ENCODE results near the gene BNC2.

The BNC2 gene

GRCh38 chr9:16659096-16659495, 211.4 kb downstream of the BNC2 start:
- no peaks in the 10 kb centered on the region for H3K9me3 Mint-ChIP-seq
- no peaks in the 10 kb centered on the region for H3K27me3 Mint-ChIP-seq (ENCODE audit: low read depth)
- H3K36me3 Mint-ChIP-seq (ENCODE audit: low read depth): peaks cover 9% of the 10 kb centered on the region
- TF ChIP-seq, protein P1, sequence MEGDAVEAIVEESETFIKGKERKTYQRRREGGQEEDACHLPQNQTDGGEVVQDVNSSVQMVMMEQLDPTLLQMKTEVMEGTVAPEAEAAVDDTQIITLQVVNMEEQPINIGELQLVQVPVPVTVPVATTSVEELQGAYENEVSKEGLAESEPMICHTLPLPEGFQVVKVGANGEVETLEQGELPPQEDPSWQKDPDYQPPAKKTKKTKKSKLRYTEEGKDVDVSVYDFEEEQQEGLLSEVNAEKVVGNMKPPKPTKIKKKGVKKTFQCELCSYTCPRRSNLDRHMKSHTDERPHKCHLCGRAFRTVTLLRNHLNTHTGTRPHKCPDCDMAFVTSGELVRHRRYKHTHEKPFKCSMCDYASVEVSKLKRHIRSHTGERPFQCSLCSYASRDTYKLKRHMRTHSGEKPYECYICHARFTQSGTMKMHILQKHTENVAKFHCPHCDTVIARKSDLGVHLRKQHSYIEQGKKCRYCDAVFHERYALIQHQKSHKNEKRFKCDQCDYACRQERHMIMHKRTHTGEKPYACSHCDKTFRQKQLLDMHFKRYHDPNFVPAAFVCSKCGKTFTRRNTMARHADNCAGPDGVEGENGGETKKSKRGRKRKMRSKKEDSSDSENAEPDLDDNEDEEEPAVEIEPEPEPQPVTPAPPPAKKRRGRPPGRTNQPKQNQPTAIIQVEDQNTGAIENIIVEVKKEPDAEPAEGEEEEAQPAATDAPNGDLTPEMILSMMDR (IDR thresholded peaks at IDR 0.05; ENCODE audit: unreplicated experiment in 3 of 3): no peak
- H3K4me1 Mint-ChIP-seq: peaks cover 45% of the 10 kb centered on the region
- H3K4me3 Mint-ChIP-seq: no peak overlapping the region
- H3K27ac Mint-ChIP-seq: peak overlapping the region in 1 of 3 experiments; percentile 10

DNA sequence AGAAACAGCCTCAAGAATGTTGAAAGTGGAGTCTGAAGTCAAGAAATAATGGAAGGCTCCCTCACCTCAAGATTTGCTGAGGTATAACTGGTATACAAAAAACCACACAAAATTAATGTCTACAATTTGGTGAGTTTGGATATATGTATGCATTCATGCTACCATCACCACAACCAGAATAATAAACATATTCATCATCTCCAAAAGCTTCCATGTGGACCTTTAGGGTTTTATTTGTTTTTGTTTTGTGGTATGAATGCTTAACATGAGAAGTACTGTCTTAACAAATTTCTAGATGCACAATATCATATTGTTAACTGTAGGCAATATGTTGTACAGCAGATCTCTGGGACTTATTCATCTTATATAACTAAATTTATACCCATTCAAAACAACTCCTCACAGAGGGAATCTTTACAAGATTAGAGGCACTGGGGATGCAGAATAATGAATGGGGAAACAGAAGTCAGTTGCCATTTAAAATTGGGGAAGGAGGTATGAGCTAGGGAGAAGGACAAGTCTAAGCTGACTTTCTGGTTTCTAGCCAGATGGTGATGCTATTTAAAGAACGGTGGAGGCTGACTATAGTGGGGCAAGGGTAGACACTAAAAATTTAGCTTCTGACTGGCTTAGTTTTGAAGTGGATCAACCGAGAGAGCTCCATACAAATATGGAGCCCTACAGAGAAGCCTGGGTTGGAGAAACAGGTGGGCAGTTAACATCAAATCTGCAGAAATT, 213.9 kb downstream of the BNC2 start:
- H3K36me3 Mint-ChIP-seq (ENCODE audit: low read depth): peaks cover 7% of the 10 kb centered on the region
- no peaks in the 10 kb centered on the region for H3K27me3 Mint-ChIP-seq (ENCODE audit: low read depth)
- no peak overlapping the region for H3K27ac Mint-ChIP-seq
- no peaks in the 10 kb centered on the region for H3K9me3 Mint-ChIP-seq
- H3K4me1 Mint-ChIP-seq: peaks cover 66% of the 10 kb centered on the region
- TF ChIP-seq, protein P1 (IDR thresholded peaks at IDR 0.05; ENCODE audit: unreplicated experiment in 3 of 3): no peak
- H3K4me3 Mint-ChIP-seq: no peak overlapping the region

DNA sequence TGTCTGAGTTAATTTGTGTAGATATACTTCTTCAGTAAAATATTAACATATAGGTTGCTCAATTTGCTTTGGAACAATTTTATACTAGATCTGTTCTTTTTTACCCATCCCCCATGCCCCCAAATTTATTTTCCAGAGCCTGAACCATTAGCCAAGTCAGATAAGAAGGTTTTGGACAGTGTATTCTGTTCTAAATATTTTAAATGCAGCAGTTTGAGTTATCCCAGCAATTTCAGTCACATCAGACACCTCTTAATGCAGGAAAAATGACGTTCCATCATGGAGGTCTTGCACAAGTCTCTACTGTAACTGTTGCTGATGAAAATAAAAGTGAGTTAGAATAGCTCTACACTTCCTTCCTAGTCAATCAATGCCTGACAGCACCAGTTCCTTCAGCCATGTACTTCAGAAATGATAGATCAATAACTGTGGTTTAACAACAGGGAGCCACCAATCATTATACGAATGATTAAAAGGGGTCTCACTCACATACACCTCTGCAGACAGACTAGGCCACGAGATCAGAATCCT, 215.8 kb downstream of the BNC2 start:
- TF ChIP-seq, protein P1 (IDR thresholded peaks at IDR 0.05; ENCODE audit: unreplicated experiment in 3 of 3): no peak
- H3K36me3 Mint-ChIP-seq (ENCODE audit: low read depth): peaks cover 3% of the 10 kb centered on the region
- H3K9me3 Mint-ChIP-seq: no peaks in the 10 kb centered on the region
- H3K27ac Mint-ChIP-seq: peak overlapping the region; percentile 70 to 85 (median 78)
- peak overlapping the region; percentile 1 to 64 (median 58) for H3K4me3 Mint-ChIP-seq
- no peaks in the 10 kb centered on the region for H3K27me3 Mint-ChIP-seq (ENCODE audit: low read depth)
- H3K4me1 Mint-ChIP-seq: peaks cover 67% of the 10 kb centered on the region

DNA sequence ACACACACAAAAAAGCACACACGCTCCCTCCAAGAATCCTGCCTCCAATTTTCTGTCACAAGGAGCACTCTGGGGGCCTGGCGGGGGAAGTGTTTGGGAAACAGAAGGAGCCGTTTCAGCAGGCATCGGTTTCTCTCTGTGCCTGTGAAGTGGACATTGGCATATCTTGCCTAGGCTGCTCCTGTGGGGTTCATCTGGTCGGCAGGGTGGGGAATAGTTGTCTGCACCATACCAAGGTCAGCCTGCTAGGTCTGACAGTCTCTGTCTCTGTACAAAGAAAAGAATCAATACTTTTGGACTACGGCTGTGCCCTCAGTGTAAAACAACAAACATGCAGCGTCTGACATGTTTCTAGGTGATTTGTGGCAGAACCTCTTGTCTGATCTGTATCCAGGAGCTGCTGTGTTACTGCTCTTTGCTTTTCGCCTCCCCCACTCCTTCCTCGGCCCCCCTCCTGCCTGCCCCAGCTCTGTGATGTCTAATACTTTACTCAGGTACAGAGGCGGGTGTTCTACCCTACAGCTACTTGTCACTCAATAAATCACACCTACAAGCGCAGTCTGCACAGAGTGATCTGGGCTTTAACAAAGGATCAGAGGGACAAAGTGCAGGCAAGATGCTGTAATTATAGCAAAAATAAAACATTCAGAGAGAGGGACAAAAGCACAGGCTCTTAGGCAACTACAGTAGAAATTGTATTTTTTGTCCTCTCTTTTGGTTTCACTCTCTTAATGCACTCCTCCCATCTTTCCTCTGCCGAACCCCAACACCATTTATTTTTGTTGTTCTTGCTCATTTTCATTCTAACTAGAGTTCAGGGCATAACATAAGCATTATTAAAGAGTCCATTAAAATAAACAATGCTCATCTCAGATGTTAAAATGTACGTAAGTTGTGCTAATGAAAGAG, 216.7 kb downstream of the BNC2 start:
- no peaks in the 10 kb centered on the region for H3K9me3 Mint-ChIP-seq
- H3K4me1 Mint-ChIP-seq: peaks cover 64% of the 10 kb centered on the region
- TF ChIP-seq, protein P1 (IDR thresholded peaks at IDR 0.05; ENCODE audit: unreplicated experiment in 3 of 3): no peak
- peak overlapping the region; percentile 1 to 64 (median 2) for H3K4me3 Mint-ChIP-seq
- H3K27ac Mint-ChIP-seq: peak overlapping the region; percentile 70 to 85 (median 78)
- no peaks in the 10 kb centered on the region for H3K27me3 Mint-ChIP-seq (ENCODE audit: low read depth)
- H3K36me3 Mint-ChIP-seq (ENCODE audit: low read depth): no peaks in the 10 kb centered on the region

DNA sequence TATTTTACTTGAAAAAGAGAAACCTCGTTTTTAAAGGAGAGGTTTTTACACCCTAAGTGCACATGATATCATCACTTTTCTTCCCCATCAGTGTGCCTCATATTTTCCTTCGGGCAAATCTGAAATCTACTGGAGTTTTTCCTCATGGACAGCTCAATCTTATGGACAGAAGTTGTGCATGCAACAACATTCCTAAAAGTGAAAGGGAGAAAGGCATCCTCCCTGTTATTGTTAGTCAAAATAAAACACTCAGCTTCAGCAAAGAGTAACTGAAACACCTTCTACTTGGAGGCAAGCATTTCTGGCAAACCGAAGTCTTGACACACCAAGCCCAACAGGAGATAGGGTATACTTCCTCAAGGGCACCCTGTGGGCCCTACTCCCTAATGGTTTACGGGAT, 217.9 kb downstream of the BNC2 start:
- H3K27me3 Mint-ChIP-seq (ENCODE audit: low read depth): no peaks in the 10 kb centered on the region
- H3K4me1 Mint-ChIP-seq: peaks cover 57% of the 10 kb centered on the region
- H3K27ac Mint-ChIP-seq: peak overlapping the region; percentile 66 to 87 (median 85)
- TF ChIP-seq, protein P1 (IDR thresholded peaks at IDR 0.05; ENCODE audit: unreplicated experiment in 3 of 3): no peak
- H3K9me3 Mint-ChIP-seq: no peaks in the 10 kb centered on the region
- no peaks in the 10 kb centered on the region for H3K36me3 Mint-ChIP-seq (ENCODE audit: low read depth)
- peak overlapping the region in 2 of 3 experiments; percentile 1 to 13 for H3K4me3 Mint-ChIP-seq
